NCI-H345 treated with DMSO at 0.1 percent for 48 hours (cell line): ENCODE measurements around the gene SPPL2B.

Source experiments
- DNase-seq: peaks from one replicate; lab custom pipeline; 2025; ENCODE audit not compliant: unreplicated experiment; lab: John Stamatoyannopoulos, UW

The SPPL2B gene

DNA sequence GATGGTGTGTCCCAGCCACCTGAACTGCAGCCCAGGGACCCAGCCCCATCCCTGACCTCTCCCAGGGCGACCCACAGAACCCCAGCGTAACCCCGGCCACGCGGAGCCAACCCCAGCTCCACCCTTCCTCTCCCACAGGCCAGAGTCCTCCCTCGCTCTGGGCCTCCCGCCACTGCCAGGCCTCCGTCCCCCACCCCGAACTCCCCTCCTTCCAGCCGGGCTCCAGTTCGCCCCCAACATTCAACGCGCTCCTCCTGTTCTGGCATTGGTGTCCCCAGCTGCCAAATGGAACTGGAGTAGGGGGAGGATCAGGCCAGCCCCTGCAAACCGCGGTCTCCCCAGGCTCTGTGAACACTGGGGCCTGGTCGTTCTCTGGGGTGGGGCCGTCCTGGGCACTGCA is 28.0 kb upstream of the SPPL2B start:
- no peak for DNase-seq

DNA sequence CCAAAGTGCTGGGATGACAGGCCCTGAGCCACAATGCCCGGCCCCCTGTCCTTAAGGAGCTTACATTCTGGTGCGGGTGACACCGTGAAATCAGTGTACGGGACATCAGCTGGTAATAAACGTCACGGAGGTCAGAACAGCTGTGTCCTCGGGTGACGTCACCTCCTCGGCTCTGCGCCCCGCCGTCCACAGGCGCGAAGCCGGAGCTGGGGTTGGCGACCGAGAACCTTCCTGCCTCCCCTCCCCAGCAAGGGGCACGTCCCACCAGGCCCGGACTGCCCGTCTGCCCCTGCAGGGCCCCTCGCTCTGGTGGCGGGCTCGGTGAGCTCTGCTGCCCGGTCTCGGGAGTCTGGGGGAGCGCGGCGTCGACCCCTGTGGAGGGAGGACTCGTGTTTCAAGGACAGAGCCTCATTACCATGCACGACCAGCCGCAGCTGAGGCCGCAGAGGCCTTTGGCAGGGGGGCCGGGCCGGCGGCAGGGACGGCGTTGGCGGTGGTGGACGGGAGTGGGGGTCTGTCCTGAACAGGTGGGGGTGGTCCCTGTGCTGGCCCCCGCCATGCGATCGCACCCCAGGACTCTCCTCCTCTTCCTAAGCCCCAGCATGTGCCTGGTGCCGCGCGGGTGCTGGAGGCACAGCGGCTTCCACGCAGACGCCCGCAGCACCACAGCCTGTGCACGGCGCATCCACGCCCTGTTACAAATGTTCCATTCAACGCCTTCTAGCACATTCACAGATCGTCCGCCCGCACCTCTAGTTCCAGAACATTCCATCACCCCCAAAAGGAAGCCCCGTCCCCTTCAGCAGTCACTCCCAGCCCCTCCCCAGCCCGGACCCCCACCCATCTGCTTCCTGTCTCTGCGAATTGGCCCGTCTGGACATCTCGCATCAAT is 25.9 kb upstream of the SPPL2B start:
- DNase-seq = no peak

DNA sequence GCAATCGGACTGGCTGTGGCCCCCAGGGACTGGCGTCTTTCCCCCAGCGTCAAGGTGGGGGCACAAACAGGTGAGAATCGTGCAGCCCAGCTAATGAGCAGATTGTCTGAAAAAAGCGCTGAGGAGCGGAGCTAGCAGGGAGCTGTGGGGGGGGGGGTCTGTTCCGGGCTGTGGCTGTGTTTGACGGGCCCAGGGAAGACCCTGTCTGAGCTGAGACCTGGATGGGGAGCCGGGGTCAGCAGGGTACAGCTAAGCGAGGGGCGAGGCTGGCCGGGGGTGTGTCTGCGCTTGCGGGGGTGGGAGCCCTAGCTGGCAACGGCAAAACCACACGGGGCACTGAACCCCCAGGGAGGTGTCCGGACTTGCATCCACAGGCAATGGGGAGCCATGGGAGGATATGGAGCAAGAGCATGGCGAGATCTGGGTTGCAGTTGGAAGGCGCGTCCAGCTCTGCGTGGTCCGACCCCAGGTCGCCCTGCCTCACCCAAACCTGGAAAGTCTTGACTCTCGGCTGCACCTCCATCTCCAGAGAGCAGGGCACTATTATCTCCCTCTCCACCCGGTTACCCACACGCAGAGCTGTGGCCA is 25.2 kb upstream of the SPPL2B start:
- no peak for DNase-seq

DNA sequence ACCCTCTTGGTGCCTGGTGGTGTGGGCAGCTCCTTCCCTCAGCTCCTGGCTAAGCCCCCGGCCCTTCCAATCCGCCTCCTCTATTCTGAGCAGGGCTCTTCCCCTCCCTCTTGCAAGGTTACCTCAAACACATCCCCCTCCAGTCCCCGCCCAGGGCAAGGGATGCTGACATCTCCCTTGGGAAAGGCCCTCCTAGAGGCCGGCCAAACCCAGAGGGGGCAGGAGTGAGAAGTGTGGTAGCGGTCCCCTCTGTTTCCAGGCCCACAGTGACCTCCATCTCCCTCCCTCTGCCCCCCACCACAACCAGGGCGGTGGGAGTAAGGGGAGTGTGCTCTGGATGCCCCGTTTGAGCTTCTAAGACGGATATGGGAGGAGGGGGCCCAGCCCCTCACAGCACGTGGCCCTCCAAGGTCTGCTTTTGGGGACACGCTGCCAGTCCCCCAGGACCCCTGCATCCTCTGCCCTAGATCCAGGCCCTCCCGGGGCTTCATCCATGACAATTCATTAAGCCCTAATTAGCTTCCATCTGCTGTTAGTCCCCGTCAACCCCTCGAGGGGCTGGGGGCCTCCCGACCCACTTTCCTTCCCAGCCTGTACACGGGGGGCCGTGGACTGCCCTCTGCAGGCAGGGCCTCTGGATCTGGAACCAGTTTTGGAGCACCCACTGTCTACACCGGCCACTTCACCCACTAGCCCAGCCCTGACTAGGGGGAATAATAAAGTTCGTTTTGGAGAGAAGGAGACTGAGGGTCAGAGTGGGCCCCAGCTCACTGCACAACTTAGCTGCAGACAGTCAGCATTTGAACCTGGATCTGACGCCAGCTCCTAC is 22.8 kb upstream of the SPPL2B start:
- DNase-seq = no peak

DNA sequence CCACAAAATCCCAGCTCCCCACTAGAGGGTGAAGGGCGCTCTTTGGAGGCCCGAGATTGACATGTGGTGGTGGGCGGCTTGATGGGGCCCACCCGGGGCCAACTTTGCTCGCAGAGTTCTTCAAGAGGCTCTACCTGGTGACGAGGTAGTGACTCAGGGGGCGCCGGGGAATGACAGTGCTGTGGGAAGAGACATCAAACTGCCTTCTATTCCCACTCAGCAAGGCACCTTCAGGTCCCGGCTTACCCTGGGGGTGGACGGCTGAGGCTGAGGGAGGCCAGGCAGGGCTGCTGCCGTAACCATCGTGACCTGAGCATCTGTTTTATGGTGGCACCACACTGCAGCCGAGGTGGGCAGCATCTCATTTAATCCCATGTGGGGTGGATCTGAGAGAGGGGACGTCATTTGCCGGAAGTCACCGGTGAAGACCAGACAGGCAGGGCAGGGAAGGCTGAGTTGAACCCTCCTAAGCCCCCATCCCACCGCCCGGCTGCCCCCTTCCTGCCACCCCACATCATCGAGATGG is 22.1 kb upstream of the SPPL2B start:
- no peak for DNase-seq

DNA sequence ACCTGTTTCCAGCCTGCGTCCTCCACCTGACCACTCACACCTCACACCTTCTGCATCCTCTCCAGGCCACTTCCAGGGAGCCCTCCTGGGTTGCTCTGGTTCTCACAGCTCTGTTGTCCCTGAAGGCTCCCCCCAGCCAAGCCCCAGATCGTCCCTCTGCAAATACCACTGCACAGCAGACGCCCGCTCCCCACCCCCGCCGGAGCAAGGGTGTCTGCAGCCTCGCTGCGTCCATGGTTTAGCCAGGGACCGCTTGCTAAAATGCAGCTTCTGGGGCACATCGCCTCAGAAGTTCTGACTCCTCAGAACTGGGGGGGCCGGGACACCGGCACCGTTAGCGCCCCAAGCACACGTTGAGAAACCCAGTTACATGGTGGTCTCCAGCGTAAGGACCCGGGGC is 21.5 kb upstream of the SPPL2B start:
- no peak for DNase-seq

DNA sequence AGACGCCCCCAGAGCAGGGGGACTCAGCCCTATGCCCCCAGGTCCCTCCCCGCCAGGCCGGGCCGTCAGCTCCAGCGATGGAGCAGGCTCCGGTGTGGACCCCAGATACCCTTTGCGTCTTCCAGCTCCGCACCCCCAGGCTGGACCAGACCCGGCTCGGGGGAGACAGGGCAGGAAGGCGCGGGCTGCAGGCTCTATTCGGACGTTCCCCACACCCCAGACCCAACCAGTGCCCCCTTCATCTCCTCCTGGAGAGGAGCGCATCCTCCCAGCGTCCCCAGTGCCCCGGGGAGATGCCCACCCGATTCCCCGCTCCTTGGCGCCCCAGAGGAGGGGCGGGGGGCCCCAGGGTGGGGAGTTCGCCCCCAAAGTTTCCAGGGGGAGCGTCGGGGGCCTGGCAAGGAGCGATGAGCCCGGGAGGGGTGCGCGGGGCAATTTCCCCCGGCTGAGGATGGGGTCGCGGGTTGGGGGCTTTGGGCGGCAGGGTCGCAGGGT is 20.9 kb upstream of the SPPL2B start:
- no peak for DNase-seq

DNA sequence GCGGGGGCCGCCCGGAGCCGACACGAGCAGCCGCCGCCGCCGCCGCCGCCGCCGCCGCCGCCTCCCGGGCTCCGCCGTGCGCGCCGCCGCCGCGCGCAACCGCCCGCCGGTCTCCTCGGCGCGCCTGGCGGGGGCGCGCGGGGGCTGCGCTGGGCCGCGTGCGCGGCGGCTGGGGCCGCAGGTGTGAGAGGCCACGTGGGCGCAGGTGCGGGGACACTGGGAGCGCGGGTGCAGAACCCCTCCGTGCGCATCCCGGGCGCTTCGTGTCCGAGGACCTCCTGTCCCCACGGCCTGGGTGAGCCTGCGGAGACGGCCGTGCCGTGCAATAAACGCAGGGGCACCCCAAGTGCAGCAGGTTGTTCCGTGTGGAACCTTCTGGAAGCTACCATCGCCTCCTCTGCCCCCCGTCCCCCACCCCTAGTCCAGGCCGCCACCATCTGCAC is 20.3 kb upstream of the SPPL2B start, which contains the start of gene LINGO3:
LINGO3 (minus strand) TSS at position 41 of the 443 bp plus-strand sequence. CDS start 16,378 bp downstream, outside the sequence.
- DNase-seq = no peak

DNA sequence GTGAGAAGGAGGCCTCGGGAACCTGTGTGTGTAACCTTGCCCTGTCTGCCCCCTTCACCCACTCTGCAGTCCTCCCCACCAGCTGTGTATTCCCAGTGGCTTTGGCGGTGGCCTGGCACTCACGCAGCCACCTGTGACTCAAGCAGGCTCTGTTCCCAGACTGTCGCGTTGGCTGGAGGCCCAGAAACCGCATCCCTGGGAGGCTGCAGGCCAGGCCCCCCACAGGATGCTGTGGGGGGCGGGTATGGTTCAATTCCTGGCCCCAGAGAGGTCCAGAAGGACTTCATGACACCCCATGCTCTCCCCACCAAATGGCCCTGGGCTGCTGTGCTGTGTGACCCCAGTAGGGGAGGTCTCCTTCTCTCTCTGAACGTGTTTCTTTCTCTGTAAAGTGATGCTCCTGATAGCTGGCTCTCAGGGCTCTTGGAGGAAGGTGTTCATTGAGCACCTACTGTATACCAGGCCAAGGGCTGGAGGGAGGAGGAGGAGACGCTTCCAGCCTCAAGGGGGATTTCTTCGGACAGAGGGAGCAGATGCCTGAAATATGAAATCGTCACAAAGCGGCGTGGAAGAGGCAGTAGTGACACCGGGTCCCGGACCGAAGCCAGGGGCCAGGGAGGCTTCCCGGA is 18.6 kb upstream of the SPPL2B start:
- no peak for DNase-seq

DNA sequence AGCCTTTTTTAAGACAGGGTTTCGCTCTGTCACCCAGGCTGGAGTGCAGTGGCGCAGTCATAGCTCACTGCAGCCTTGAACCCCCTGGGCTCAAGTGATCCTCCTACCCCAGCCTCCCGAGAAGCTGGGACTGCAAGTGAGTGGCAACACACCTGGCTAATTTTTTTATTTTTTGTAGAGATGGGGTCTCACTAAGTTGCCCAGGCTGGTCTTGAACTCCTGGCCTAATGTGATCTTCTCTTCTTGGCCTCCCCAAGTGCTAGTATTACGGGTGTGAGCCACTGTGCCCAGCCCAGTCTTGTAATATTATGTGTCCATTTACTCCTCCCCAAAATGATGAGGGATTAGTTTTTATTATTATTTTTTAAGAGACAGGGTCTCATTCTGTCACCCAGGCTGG is 17.4 kb upstream of the SPPL2B start:
- DNase-seq = no peak

DNA sequence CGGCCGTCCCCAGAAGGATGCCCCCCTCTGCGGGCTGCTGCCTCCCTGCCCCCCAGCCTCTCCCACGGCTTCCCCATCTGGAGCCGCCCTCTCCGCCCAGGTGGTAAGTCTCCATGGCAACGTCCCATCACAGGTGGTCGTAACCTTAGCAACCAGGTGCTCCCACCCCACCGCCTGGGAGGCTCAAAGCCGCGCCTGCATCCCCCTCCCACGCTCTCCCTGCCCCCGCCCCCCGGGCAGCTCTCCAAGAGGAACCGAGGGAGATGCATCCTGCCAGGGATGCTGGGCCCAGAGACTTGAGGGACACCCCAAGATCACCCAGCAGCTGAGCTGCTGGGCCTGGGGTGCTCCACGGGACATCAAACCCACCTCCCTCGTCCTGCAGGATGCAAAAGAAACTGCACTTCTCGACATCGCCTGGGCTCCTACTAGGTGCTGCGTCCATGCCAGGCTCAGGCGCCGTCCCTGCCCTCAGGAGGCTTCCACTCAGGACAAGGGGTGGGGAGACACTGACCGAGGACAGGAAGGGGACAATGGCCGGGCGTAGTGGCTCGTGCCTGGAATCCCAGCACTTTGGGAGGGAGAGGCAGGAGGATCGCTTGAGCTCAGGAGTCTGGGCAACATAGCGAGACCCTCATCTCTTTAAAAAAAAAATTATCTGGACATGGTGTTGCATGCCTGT is 15.5 kb upstream of the SPPL2B start:
- DNase-seq = no peak

DNA sequence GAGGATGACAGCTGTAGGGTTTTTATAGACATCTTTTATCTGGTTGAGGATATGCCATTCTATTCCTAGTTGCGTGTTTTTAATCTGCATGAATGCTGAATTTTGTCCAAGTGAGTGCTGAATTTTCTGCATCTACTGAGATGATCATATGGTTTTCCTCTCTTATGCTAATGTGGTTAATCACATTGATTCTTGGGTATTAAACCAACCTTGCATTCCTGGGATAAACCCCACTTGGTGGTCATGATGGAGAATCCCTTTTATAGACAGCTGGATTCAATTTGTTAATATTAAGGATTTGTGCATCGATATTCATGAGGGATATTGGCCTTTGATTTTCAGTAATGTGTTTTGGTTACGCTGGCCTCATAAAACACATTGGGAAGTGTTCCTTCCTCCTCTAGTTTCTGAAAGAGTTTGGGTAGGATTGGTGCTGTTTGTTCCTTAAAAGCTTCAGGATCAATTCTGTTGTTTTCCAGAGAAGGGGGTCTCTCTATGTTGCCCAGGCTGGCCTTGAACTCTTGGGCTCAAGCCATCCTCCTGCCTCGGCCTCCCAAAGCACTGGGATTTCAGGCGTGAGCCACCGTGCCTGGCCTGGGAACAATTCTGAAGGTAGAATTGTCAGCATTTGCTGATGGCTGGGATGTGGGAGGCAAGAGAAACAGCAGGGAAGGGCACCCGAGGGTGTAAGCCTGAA is 13.2 kb upstream of the SPPL2B start:
- no peak for DNase-seq

DNA sequence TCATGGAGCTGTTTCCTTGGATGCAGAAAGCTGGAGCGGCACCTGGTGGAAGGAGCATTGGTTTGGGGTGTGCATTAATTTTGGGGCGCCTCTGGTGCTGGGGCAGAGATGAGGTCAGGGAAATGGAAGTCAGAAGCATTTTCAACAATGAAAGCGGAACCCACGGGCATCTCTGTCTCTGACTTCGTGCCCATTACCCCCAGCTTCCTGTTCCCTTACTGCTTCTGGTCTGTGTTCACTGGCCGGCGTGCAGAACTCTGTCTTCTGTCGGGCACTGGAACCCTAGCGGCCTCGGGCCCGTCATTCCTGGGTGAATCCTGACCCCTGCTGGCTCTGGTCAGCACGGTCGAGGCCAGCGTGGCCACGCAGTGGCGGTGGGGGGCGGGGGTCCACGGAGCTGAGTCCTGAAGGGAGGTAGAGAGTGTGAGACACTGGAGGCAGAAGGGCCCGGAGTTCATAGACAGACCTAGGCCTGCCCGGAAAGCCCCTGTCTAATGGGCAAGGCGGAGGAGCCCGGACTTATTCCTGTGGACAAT is 12.6 kb upstream of the SPPL2B start:
- no peak for DNase-seq

DNA sequence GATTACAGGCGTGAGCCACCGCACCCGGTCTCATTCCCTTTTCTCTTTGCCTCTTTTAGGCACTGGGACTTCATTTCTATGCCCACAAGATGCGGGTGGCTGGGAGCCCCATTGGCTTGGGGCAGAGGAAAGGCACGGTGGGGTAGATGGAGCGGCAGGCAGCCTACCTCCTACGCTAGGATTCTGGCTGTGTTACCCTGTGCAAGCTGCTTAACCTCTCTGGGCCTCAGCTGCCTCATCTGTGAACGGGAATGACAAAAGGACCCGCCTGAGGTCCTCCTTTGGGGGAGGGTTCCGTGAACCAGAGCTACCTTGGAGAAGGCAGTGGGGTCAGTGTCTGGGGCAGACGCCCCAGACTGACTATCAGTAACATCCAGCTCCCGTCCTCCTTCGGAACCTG is 11.2 kb upstream of the SPPL2B start:
- DNase-seq = no peak

DNA sequence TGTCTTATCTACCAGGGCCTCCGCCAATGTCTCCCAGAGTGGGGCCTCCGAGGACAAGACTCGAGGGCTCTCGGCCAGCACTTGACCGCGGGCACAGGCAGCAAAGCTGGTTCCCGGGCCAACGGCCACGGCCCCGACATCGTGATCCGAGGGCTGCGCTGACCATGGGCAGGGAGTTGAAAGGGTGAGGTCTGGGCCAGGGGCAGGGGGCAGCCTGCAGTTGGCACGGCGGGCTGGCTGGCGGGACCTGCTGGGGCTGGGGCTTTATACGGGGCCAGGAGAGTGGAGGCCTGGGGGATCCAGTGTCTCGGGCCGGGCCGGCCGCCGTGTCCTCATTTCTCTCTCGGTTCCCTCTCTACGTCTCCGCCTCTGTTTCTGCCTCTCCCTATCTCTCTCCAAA is 10.7 kb upstream of the SPPL2B start:
- DNase-seq = no peak

DNA sequence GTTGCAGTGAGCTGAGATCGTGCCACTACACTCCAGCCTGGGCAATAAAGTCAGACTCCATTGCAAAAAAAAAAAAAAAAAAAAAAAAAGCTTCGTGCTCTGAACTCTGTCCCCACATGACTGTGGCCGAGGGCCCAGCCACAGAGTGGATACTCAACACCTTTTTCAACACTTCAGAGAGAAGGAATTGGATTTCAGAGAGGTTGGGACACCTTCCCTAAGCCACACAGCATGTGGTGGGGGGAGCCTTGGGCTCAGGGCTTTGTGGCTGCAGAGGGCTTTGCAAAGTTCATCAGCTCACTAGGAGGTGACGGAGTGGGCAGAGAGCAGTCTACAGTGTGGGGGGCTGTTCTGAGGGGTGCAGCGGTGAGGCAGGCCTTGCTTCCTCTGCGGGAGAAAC is 9.6 kb upstream of the SPPL2B start:
- no peak for DNase-seq

DNA sequence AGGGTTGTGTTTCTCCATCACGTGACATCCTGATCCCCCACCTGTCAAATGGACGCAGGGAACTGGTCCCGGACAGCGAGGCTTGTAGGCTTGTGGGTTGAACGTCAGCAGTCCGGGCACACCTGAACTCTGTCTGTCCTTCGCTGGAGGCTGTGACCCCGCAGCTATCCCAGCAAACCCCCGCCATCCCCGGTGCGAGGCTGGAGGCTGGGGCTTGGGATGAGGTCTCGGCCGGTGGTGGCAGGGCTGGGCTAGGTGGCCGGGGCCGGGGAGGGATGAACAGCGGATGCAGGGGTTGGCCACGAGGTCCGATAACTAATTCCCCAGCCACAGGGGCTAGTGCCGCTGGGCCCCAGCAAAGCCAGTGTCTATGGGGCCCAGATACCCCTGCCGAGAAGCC is 8.9 kb upstream of the SPPL2B start:
- no peak for DNase-seq

DNA sequence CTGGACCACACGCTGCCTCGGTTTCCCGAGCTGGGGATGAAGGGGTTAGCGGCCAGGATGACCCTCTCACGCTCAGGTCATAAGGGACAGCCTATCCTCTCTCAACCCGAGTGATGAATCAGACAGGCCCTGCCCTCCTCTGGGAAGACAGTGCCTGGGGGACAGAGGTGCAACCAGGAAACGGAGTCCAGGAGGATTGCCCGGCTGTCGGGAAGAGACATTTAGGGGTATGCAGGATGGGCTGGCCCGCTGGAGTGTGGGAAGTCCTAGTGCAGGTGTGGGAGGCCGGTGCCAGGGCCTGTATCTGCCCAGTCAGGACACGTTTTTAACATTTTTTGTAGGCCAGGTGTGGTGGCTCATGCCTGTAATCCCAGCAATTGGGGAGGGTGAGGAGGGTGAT is 8.4 kb upstream of the SPPL2B start:
- DNase-seq = no peak

DNA sequence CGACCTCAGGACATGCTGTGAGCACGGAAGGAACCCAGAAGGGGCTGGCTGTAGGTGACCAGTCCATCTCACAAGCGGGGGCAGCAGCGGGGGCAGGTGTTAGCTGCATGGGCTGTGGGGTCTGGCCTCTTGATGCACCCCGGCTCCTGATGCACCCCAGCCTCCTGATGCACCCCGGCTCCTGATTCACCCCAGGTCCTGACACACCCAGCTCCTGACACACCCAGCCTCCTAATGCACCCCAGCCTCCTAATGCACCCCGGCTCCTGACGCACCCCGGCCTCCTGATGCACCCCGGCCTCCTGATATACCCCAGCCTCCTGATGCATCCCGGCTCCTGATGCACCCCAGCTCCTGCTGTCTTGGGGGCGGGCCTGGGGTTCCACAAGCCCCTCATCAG is 7.5 kb upstream of the SPPL2B start:
- DNase-seq = no peak
